Spinal cord (tissue), 10 donors: ENCODE measurements around the gene AVPI1. TPM values are rescaled to one million over a fixed set of nuclear protein-coding genes. Genes with fewer than 3 reads are reported as not detected.
"Not testable (repeated sequence)": the region's sequence is repeated elsewhere in the genome, so short reads cannot be mapped to it uniquely, and the experiment has no call there.

Experiments used
- DNase-seq, 6 donors: peaks; one replicate each; pipeline versions ENCODE4 v3.0.0 to v3.0.0-alpha.2; 2013 to 2015; ENCODE audit warnings: low spot score in 6 of 6, low read depth in 4 of 6
- H3K27ac ChIP-seq: one replicate; pipeline ENCODE4 v1.5.1; 2013; ENCODE audit warnings: low read depth, low read length, control low read depth
- H3K27me3 ChIP-seq: one replicate; pipeline ENCODE4 v1.6.1; 2013; ENCODE audit warnings: low read length; ENCODE audit not compliant: control insufficient read depth, insufficient read depth
- H3K36me3 ChIP-seq: one replicate; pipeline ENCODE4 v1.6.1; 2013; ENCODE audit warnings: low read length; ENCODE audit not compliant: control insufficient read depth, insufficient read depth
- H3K4me1 ChIP-seq: one replicate; pipeline ENCODE4 v1.6.1; 2013; ENCODE audit warnings: low read length; ENCODE audit not compliant: control insufficient read depth, insufficient read depth
- H3K4me3 ChIP-seq: one replicate; pipeline ENCODE4 v1.5.1; 2013; ENCODE audit warnings: low read depth, low read length, control low read depth
- H3K9me3 ChIP-seq: one replicate; pipeline ENCODE4 v1.6.1; 2013; ENCODE audit warnings: low read length; ENCODE audit not compliant: control insufficient read depth, insufficient read depth
- WGBS: methylation state at CpG from one replicate; pipeline ENCODE4 v1.1.5; 2013; ENCODE audit warnings: missing lambda C conversion rate; ENCODE audit not compliant: insufficient coverage; 5-methylcytosine and 5-hydroxymethylcytosine counted together
- polyA plus RNA-seq, 2 donors: library from polyadenylated mRNA; unstranded; fragments of 120-200 nt; gene quantifications; one replicate each; pipeline ENCODE4 v1.2.1, GENCODE V29; 2013; ENCODE audit not compliant: insufficient read length in 2 of 2
- total RNA-seq, 2 donors: library from RNA; depleted of rRNA in 1 of 2; stranded (reverse); fragments of 120-200 nt in 1 of 2; fragments of >200 nt in 1 of 2; gene quantifications; one replicate each; pipeline versions ENCODE4 v1.2.3 to v1.2.4, GENCODE V29; 2013 to 2014
- donor health status: healthy.

Gene AVPI1
- total and polyA plus RNA-seq, 4 donors, result 8.2 to 18.7 (median 13.4) TPM

DNA sequence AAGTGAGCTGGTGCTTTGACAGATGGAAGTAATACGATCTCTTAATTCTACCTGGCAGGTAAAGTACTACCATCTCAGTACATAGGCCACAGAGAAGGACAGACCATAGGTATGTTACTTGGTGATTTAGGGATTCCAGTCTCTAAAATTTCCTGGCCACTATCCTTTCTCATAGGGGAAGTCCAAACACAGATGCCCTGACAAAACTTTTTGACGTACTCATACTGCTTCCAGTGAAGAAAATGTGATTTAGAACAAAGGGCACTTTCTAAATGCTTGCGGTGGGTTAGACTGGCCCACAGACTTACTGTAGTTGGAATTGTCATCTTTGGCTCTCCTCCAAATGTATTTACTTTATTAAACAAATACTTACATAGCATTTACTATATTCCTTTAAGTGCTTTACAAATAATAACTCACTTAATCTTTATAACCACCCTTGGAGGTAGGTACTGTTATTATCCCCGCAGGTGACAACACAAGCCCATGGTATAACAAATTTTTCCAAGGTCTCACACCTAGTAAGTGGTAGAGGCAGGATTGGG, 43.5 kb downstream of the AVPI1 start:
- H3K4me1 ChIP-seq, result peaks cover 18% of the 10 kb centered on the region
- WGBS, result no CpG with 5 or more reads among the region's 4 CpGs

DNA sequence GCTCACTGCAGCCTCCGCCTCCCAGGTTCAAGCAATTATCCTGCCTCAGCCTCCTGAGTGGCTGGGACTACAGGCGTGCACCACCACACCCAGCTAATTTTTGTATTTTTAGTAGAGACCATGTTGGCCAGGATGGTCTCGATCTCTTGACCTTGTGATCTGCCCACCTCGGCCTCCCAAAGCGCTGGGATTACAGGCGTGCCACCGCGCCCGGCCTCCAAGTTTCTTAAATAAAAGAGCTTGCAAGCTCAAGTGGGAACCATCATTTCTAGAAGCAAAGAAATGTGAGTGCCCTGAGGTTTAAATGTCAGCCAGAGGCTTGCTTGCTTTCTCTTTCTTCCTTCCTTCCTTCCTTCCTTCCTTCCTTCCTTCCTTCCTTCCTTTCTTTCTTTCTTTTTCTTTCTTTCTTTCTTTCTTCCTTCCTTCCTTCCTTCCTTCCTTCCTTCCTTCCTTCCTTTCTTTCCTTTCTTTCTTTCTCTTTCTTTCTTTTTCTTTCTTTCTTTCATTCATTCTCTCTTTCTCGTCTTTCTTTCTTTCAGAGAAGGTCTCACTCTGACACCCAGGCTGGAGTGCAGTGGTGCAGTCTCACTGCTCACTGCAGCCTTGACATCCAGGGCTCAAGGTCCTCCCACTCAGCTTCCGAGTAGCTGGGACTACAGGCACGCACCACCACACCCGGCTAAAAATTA, 44.4 kb downstream of the AVPI1 start:
- not testable (repeated sequence) for H3K4me3 ChIP-seq, DNase-seq, H3K27me3 ChIP-seq, H3K9me3 ChIP-seq, H3K27ac ChIP-seq
- WGBS, result 98% methylated on average over 11 of the region's 13 CpGs
- Histone ChIP-seq H3K36me3 (peaks cover 17% of the 10 kb centered on the region), H3K4me1 (peaks cover 18% of the 10 kb centered on the region)

More for the DNA sequence above, 43.5 kb downstream of the AVPI1 start:
- no peak overlapping the region for H3K4me3 ChIP-seq
- no peak overlapping the region for H3K27ac ChIP-seq
- peaks cover 17% of the 10 kb centered on the region for H3K36me3 ChIP-seq
- no peaks in the 10 kb centered on the region for H3K27me3 ChIP-seq
- DNase-seq, result no peak
- H3K9me3 ChIP-seq, result no peaks in the 10 kb centered on the region

DNA sequence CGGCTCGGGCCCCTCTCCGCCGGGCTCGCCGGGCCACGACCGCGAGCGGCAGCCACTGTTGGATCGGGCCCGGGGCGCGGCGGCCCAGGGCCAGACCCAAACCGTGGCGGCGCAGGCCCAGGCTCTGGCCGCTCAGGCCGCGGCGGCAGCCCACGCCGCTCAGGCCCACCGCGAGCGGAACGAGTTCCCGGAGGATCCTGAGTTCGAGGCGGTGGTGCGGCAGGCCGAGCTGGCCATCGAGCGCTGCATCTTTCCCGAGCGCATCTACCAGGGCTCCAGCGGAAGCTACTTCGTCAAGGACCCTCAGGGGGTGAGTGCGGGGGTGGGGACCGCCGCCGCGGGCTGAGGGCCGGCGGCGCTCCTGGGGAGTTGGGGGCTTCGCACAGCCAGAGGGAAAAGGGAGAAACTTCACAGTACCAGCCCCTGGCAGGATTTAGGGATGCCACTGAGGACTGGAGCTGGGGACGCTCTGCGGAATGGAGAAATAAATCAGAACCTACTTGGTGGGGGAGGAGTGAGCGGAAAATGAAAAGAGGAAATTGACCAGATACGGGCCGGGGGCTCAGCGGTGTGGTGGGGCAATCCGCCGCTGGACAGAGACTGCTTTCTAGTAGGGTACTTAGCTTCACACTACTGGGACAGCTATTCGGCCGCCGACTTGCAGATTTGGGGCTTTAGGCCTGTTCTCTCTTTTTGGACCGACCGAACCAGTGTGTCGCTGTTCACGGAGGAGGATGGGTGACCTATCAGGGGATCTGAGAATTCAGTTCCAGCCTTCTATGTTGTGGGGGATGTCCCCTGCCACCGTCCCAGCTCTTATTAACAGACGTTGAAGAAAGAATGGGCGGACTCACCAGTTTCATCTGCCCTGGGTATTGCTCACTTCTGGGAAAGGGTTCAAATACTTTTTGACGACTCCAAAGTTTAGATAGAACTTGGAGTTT, 45.9 kb downstream of the AVPI1 start:
- peak overlapping the region; percentile 73 for H3K4me3 ChIP-seq
- peaks cover 18% of the 10 kb centered on the region for H3K4me1 ChIP-seq
- no peaks in the 10 kb centered on the region for H3K27me3 ChIP-seq
- H3K9me3 ChIP-seq, result no peaks in the 10 kb centered on the region
- under 1% methylated on average over 59 of the region's 67 CpGs for WGBS
- DNase-seq, result peak in 3 of 6 donors; percentile 10 to 32 (median 17)
- peak overlapping the region; percentile 87 for H3K27ac ChIP-seq
- peaks cover 11% of the 10 kb centered on the region for H3K36me3 ChIP-seq

DNA sequence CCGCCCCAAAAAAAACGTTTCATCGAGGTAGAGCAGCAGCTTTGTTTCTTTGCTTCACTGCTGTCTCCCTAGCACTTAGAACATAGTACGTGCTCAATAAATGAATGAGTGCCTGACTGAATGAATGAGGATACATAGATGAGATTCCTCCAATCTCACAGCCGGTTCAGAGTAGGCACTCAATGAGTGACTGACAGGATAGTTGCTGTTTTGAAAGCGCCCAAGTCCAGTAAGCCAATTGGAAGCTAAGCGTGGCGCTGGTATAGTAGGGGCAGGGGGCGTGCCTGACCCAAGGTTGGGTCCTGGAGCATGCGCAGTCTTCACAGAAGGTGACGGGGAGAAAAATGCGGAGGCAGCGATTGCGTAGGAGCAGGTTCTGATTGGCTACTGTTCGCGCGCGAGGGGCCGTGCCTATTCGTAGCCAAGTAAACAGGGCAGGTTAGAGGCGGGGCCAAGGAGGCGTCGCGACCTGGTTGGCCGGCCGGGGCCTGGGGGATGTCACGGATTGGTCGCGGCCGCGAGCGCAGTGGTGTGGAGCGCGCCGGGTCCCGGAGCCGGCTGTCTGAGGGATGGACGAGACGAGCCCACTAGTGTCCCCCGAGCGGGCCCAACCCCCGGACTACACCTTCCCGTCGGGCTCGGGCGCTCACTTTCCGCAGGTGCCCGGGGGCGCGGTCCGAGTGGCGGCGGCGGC, 46.7 kb downstream of the AVPI1 start, which contains the start of gene PI4K2A:
Gene PI4K2A (plus strand): TSS at position 498 of the 694 bp plus-strand sequence. CDS start 72 bp downstream, at position 570.
- peak within 1 kb of the TSS; percentile 87 for H3K27ac ChIP-seq
- H3K4me1 ChIP-seq, result peaks cover 18% of the 10 kb centered on the region
- H3K4me3 ChIP-seq, result peak within 1 kb of the TSS; percentile 73
- no peaks in the 10 kb centered on the region for H3K27me3 ChIP-seq
- DNase-seq, result peak; percentile 92 to 100 (median 99)
- H3K9me3 ChIP-seq, result no peaks in the 10 kb centered on the region
- peaks cover 11% of the 10 kb centered on the region for H3K36me3 ChIP-seq
- under 1% methylated on average over 49 of the region's 54 CpGs for WGBS

DNA sequence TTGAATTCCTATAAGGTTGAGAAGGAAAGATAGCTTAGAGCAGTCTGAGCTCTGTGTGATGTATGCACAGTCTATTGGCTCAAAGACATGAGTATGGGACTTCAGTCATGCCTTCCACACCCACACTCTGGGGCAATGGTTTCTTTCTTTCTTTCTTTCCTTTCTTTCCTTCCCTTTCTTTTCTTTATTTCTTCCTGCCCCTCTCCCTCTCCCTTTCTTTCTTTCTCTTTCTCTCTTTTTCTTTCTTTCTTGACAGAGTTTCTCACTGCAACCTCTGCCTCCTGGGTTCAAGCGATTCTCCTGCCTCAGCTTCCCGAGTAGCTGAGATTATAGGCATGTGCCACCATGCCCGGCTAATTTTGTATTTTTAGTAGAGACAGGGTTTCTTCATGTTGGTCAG, 48.0 kb downstream of the AVPI1 start:
- not testable (repeated sequence) for H3K4me3 ChIP-seq, H3K27me3 ChIP-seq, H3K9me3 ChIP-seq, H3K36me3 ChIP-seq, DNase-seq, H3K27ac ChIP-seq
- peaks cover 18% of the 10 kb centered on the region for H3K4me1 ChIP-seq
- WGBS, result no CpG with 5 or more reads among the region's 3 CpGs

DNA sequence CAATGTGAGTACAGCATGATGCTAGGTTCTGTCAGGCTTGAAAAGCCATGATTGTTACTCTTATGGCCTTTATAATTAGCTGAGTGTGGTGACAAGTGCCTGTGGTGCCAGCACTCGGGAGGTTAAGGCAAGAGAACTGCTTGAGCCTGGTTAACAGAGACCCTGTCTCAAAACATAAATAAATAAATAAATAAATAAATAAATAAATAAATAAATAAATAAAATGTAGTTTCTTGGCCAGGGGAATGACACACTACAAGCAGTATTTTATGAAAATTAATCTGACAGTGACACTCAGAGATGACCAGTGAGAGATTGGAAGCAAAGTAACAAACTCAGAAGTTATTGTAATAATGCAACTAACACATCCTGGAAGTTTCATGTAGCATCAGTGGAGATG, 51.5 kb downstream of the AVPI1 start:
- no CpG with 5 or more reads among the region's 1 CpG for WGBS
- H3K36me3 ChIP-seq, result no peaks in the 10 kb centered on the region
- peaks cover 12% of the 10 kb centered on the region for H3K4me1 ChIP-seq
- no peaks in the 10 kb centered on the region for H3K27me3 ChIP-seq
- no peak overlapping the region for H3K27ac ChIP-seq
- DNase-seq, result no peak
- no peak overlapping the region for H3K4me3 ChIP-seq
- H3K9me3 ChIP-seq, result no peaks in the 10 kb centered on the region

DNA sequence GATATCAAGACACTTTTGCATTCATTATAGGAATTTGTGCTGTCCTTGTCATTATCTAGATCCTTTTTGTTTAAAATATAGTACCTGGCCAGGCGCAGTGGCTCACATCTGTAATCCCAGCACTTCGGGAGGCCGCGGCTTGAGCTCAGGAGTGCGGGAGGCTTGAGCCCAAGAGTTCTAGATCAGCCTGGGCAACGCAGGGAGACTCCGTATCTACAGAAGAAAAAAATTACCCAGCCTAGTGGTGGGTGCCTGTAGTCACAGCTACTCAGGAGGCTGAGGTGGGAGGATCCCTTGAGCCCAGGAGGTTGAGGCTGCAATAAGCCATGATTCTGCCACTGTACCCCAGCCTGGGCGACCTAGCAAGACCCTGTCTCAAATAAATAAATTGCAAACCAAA, 53.1 kb downstream of the AVPI1 start:
- WGBS, result 90% methylated on average over 6 of the region's 8 CpGs
- Histone ChIP-seq H3K4me1 (peaks cover 12% of the 10 kb centered on the region), H3K9me3 (no peaks in the 10 kb centered on the region), H3K27ac (peak overlapping the region; percentile 79), H3K27me3 (no peaks in the 10 kb centered on the region), H3K4me3 (peak overlapping the region; percentile 86), H3K36me3 (peaks cover 3% of the 10 kb centered on the region)
- DNase-seq, result no peak

DNA sequence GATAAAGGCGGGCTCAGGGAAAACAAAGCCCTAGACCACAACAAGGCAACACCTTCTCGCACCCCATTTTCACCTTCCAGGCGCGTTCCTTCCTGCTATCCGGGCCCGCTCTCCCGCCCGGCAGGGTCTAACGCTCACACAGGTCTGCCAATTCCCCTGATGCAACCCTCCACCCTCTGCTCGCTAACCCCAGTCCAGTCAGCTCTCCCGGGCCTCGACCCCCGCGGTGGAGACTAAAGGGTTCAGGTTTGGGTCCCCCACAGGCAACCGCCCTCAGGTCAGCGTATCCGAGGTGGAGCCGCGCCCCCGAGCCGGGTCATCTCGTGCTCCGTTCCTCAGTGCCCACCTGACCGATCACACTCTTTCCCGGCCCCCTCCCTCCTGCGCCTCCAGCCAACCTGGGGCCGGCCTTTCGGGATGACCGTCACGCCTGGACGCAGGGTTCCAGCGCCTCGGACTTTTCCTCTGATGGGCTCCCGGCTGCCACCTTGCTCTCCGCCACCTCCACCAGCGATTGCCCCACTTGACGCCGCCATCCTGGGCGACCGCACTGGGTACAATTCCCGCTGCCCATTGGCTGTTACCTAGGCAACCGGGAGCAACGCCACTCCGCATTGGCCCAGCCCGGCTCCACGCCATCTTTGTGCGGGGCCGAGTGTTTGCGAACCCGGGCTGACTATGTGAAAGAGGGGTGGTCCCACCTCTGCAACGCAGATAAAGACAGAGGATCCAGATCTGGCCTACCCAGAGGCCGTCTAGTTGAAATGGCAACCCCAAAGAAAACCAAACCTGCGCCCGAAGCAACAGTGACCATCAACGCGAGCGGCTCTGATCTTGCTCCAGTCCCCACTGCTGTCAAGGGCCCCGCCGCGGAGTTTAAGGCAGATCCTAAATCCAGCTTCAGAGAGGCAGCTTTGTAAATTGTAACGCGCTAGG, 53.8 kb downstream of the AVPI1 start, which contains the start of gene MORN4:
Gene MORN4 (minus strand): TSS at position 552 of the 936 bp plus-strand sequence. CDS start 13,847 bp downstream, outside the sequence.
- DNase-seq, result peak; percentile 92 to 99 (median 94)
- H3K27ac ChIP-seq, result peak within 1 kb of the TSS; percentile 79
- peaks cover 12% of the 10 kb centered on the region for H3K4me1 ChIP-seq
- H3K36me3 ChIP-seq, result peaks cover 4% of the 10 kb centered on the region
- H3K9me3 ChIP-seq, result no peaks in the 10 kb centered on the region
- H3K4me3 ChIP-seq, result peak within 1 kb of the TSS; percentile 86
- no peaks in the 10 kb centered on the region for H3K27me3 ChIP-seq
- WGBS, result under 1% methylated on average over 60 of the region's 62 CpGs
